GM19372 (cell line): ENCODE results near the gene ULK3.

Experiments used
- ATAC-seq: cut with Tn5 transposase; IDR thresholded peaks from one replicate; pipeline ENCODE4 v1.9.1; 2021; ENCODE audit warnings: mild to moderate bottlenecking, low read depth, moderate library complexity; ENCODE audit not compliant: unreplicated experiment

The ULK3 gene

GRCh38 chr15:74869372-74869725 lies 26.4 kb upstream of the ULK3 start:
- ATAC-seq = no peak

- no peak for ATAC-seq
These were observed 25.1 kb upstream of the ULK3 start for GRCh38 chr15:74868059-74868458.

GRCh38 chr15:74867466-74868038 lies 24.6 kb upstream of the ULK3 start:
- no peak for ATAC-seq

- no peak for ATAC-seq
These were observed 23.1 kb upstream of the ULK3 start for GRCh38 chr15:74866090-74866489.

GRCh38 chr15:74865316-74865715 lies 22.4 kb upstream of the ULK3 start:
- ATAC-seq = no peak

GRCh38 chr15:74864296-74864695 lies 21.3 kb upstream of the ULK3 start:
- no peak for ATAC-seq

GRCh38 chr15:74863239-74864056 lies 20.5 kb upstream of the ULK3 start:
- ATAC-seq = no peak

- no peak for ATAC-seq
These were observed 15.4 kb upstream of the ULK3 start for GRCh38 chr15:74858369-74858740.

- ATAC-seq = no peak
These were observed 14.9 kb upstream of the ULK3 start for GRCh38 chr15:74857671-74858368.

- ATAC-seq = no peak
These were observed 14.2 kb upstream of the ULK3 start for GRCh38 chr15:74857082-74857655.

- ATAC-seq = no peak
These were observed 13.6 kb upstream of the ULK3 start for GRCh38 chr15:74856537-74856936.

- no peak for ATAC-seq
These were observed 12.9 kb upstream of the ULK3 start for GRCh38 chr15:74855857-74856256.

GRCh38 chr15:74854453-74855022 lies 11.6 kb upstream of the ULK3 start:
- ATAC-seq = no peak

- ATAC-seq = no peak
These were observed 9.0 kb upstream of the ULK3 start for GRCh38 chr15:74851960-74852359.

GRCh38 chr15:74850393-74850792 lies 7.4 kb upstream of the ULK3 start:
- ATAC-seq = no peak

GRCh38 chr15:74847432-74847831 lies 4.5 kb upstream of the ULK3 start:
- ATAC-seq = no peak

- ATAC-seq = no peak
These were observed 2.6 kb upstream of the ULK3 start for GRCh38 chr15:74845581-74845980.

- ATAC-seq = no peak
These were observed 2.2 kb upstream of the ULK3 start for GRCh38 chr15:74845208-74845568.

- ATAC-seq = no peak
These were observed 1.6 kb upstream of the ULK3 start for GRCh38 chr15:74844319-74845207.

- ATAC-seq = no peak
These were observed 939 bp upstream of the ULK3 start for GRCh38 chr15:74843891-74844299.
